GM21717 (cell line): ENCODE results near the gene SLC45A1.
A peak's percentile ranks its signal among the peaks of the same experiment; 100 is the strongest.
"Not testable (repeated sequence)": the region's sequence is repeated elsewhere in the genome, so short reads cannot be mapped to it uniquely, and the experiment has no call there.

ENCODE experiments used
- ATAC-seq: cut with Tn5 transposase; IDR thresholded peaks from one replicate; pipeline ENCODE4 v1.9.1; 2021; ENCODE audit warnings: mild to moderate bottlenecking, moderate library complexity; ENCODE audit not compliant: unreplicated experiment

Gene SLC45A1

DNA sequence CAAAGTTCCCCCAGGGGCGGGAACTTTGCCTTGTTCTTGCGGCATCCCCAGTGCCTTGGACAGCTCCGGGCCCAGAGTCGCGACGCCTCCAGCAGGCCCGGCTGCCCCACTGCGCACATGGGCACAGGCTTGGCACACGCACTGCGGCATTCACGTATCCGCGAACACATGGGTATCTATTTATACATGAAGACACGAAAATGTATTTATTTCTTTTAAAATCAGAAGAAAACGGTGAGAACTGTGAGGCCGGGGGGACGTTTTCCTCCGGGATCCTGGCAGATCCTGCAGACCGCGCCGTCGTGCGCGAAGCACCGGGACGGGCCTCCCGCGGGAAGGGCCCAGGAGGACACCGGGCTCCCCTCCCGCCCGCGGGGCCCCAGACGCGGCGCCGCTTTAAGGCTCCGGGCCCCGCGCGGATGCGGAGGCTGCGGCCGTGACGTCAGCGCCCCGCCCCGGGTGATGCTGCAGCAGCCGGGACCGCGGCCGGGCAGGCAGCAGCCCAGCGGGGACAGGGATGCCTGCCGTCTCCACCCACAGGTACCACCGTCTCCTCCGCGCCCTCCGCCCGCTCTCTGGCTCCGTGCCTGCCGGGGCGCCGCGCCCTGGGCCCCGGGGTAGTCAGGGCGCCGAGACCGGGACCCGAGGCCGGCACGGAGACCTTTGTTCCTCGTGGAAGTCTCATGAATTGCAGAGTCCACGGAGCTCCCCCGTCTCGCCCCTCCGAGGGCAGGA lies at the start of gene SLC45A1:
Gene SLC45A1 (plus strand): TSS at position 468 of the 735 bp plus-strand sequence. CDS start 6,216 bp downstream, outside the sequence.
- ATAC-seq, result no peak

GRCh38 chr1:8273036-8273435 lies 44.9 kb upstream of the SLC45A1 start:
- no peak for ATAC-seq

DNA sequence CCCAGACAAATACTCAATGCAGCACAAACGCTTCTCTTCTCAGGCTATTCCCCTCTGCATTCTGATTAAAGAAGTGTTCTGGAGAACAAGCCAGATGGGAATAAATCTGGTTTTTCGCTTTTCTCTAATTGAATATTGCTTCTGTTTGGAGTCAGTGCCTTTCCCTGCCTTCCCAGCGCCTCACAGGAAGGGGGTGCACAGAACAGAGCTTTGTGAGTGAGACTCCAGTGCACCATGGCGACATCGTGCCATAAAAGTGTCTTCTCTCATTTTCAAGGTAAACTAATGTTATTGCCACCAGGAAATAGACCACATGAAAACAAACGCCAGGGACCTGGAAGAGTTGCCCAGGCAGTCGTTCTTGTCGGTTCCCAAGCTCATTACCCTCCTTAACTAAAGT lies 43.6 kb upstream of the SLC45A1 start:
- no peak for ATAC-seq

DNA sequence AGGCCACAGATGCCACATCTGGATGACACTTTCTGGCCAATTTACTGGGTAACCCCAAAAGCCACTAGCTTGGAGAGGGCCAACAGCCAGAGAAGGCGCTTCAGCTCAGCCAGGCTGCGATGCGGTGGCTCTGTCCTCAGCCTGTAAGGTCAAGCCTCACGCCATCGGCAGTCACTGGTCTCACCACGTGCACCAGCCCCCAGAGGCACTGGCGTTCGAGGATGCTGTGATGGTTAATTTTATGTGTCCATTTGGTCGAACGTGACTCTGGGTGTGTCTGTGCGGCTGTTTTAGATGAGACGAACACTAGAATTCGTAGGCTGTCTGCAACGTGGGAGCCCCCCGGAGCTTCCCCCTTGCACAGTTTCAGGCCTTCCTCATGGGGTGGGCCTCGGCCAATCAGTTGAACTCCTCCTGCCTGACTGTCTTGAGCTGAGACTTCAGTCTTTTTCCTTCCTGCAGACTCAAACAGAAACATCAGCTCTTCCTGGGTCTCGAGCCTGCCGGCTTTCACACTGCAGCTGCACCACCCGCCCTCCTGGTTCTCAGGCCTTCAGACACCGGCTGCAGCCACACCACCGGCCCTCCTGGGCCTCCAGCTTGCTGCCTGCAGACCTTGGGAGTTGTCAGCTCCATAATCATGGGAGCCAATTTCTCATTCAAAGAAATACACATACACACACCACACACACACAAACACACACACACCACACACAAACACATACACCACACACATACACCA lies 41.6 kb upstream of the SLC45A1 start:
- no peak for ATAC-seq

DNA sequence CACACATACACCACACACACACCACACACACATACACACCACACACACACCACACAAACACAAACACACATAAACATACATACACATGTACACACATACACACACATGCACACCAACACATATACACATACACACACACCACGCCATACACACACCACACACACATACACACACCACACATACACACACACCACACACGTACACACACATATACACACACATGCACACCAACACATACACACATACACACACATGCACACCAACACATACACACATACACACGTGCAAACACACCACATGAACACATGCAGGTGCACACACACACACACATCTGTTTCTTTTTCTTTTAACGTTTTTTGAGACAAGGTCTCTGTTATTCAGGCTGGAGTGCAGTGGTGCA lies 41.0 kb upstream of the SLC45A1 start:
- ATAC-seq, result no peak

DNA sequence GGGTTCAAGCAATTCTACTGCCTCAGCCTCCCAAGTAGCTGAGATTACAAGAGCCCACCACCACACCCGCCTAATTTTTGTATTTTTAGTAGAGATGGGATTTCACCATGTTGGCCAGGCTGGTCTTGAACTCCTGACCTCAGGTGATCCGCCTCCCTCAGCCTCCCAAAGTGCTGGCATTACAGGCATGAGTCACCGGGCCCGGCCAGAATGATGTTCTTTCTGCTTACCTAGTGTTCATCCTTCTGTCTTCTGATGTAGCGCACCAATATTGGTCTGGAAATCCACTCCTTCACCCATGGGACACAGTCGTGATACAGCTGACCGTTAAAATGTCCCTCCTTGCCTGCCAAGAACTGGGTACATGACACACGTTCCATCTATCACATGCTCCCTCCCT lies 39.2 kb upstream of the SLC45A1 start:
- not testable (repeated sequence) for ATAC-seq

DNA sequence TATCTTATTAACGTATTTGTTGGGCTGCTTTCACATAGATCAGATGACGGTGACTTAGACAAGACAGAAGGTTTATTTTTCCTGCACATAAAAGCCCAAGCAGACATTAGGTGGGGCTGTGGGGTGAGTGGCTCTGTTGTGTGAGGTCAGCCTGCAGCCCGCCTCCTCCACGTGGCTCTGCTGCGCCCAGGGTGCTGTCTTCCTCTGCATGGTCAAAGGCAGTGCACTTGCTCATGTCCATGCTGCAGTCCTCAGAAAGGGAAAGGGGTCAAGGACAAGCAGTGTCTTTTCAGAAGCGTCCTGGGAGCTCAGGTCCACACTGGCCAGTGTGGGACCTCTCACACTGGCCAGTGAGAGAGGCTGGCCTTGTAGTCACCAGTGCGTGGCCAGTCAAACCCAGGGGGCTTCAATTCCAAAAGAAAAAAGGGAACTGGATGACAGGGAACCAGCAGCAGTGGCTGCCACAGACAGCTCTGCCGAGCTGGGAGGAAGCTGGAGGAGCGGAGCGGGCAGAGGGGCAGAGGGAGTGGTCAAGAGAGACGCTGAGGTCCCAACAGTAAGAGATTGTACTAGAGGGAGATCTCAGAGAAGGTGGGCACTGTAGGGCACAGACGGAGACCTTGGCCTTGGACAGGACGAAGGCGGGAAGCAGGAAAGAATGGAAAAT lies 35.9 kb upstream of the SLC45A1 start:
- no peak for ATAC-seq

DNA sequence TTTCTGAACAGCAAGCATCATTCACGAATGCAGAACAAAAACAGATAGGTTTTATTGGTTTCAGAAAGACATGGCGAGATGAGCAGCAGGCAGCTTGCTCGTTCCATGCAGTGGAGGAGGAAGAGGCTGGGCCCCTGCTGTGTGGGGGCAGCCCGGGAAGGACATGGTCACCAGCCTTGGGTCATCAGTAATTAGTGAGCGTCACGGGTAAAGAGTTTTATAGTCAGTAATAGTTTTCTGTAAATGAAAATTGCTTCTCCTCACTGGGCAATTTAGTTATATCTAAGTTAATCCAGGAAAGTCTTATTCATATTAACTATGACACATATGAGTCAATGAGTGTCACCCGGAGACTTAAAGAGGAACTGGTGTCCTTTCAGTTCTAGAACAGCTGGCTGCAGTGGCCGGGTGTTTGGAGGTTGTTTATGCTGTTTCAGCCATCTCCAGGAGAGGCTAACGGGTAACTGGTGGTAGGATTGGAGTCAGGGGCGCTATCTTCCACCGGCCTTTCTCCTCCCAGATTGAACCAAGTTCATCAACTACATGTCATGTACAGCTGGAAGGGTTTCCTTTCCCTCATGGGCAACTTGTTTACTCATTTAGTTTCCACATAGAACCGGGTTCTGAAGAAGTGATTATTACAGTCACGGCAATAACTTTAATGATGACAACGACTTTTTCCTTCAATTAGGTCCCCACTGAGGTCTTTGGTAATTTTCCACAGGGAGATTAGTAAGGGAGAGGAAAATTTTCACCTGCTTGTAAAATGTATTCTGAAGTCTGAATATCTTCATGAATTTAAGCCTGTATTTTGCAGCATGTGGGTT lies 34.6 kb upstream of the SLC45A1 start:
- peak; percentile 86 for ATAC-seq

DNA sequence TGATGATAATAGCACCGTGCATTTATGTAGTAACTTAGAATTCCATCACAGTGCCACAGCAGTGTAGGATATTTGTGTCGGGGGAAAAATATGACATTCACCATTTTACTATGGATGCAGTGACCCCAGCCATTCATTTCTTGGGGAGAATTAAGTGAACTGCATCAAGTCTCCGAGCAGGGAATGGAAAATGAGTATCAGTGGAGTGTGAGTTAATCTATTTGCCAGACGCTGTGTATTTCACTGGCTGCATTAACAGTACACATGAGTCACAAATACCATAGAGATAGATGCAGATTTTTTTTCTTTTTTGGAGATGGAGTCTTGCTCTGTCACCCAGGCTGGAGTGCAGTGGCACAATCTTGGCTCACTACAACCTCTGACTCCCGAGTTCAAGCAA lies 33.8 kb upstream of the SLC45A1 start:
- no peak for ATAC-seq

DNA sequence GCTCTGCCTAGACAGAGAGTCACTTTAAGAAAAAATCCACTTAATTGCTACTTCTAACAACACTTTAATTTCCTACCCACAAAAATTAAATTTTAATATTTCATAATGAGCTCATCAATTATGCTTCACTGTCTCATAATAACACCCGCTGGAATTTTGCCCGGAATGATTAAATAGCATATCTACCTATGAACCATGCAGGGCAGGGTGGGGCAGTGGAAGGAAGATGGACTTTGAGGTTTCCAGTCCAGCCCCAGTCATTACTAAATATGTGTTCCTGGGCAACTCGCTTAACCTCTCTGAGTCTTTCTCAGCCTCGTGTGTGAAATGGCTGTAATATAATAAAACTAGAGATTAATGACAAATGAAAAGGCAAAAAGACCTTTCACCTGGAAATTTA lies 32.8 kb upstream of the SLC45A1 start:
- ATAC-seq, result no peak

- no peak for ATAC-seq
Observed at GRCh38 chr1:8285965-8286364, 31.9 kb upstream of the SLC45A1 start.

- no peak for ATAC-seq
Observed at GRCh38 chr1:8293118-8293517, 24.8 kb upstream of the SLC45A1 start.

- ATAC-seq, result no peak
Observed at GRCh38 chr1:8293641-8294169, 24.2 kb upstream of the SLC45A1 start.

- no peak for ATAC-seq
Observed at GRCh38 chr1:8294170-8294697, 23.7 kb upstream of the SLC45A1 start.

DNA sequence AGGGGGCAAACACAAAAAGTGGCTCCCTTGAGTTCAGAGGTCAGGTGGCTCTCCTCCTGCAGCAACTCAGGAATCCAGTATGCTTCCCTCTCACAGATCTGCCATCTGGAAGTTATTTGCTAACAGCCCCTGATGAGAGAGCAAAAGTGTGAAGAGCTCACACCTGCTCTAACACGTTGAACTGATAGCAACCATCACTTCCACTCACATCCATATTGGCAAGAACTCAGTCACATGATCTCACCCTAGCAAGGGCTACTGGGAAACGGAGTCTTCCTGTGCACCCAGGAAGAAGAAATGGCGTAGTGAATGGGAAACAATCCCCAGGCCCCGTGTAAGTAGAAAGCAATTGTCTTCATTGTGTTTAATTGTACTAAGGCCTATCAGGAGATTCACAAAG lies 20.7 kb upstream of the SLC45A1 start:
- ATAC-seq, result no peak

GRCh38 chr1:8299963-8300362 lies 18.0 kb upstream of the SLC45A1 start:
- no peak for ATAC-seq

- ATAC-seq, result no peak
Observed at GRCh38 chr1:8302081-8302956, 15.6 kb upstream of the SLC45A1 start.

DNA sequence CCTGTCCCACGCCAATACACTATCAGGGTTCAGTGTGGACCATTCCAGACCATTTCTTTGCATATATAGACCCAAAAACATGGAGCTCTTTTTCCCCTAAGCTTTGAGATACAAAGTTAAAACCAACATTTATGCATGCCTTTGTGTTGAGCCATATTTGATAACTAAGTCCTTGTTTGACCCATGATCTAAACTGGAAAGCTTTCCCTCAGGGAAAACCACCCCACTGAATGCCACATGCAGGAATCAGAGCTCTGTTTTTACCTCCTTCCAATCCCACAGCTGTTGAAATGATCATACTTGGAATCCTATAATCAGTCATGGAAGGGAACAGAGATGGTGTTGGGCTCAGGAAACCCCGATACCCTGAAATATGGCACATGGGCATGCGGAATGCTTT lies 14.8 kb upstream of the SLC45A1 start:
- no peak for ATAC-seq

DNA sequence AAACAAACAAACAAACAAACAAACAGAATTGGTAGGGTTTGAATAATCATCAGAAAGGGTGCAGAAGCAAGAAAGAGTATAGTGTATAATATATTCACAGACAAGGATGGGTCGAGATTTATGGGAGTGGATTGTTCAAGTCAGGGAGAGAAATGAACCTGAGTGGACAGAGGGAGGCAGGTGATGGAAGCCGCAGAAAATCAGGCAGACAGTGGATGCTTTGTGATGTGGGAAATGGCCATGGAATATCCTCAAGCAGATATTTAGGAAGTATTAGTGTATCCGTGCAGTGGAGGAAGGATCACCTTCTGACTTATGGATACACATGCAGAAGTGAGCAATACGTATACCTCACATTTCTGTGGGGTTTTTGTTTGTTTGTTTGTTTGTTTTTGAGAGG lies 14.0 kb upstream of the SLC45A1 start:
- ATAC-seq, result no peak

DNA sequence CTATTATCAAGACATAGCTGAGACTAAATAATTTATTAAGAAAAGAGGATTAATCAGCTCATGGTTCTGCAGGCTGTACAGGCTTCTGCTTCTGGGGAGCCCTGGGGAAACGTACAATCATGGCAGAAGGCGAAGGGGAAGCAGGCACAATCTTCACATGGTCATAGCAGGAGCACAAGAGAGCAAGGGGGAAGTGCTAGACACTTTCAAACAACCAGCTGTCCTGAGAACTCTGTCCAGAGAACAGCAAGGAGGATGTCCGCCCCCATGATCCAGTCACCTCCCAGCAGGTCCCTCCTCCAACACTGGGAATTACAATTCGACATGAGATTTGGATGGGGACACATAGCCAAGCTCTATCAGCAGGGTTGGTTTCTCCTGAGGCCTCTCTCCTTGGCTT lies 10.3 kb upstream of the SLC45A1 start:
- no peak for ATAC-seq
